Naive thymus-derived CD4-positive, alpha-beta T cell (primary cell): ENCODE results near the gene AADACL4. TPM values are rescaled to one million over a fixed set of nuclear protein-coding genes. Genes with fewer than 3 reads are reported as not detected.
"Not testable (repeated sequence)": the region's sequence is repeated elsewhere in the genome, so short reads cannot be mapped to it uniquely, and the experiment has no call there.

Experiments
- ATAC-seq: fragments of 150-1000 bp; cut with Tn5 transposase; 2 replicates; pipeline ENCODE4 v1.10.0; 2021; ENCODE audit warnings: mild to moderate bottlenecking, moderate library complexity
- CTCF ChIA-PET: fragments of 350-600 bp; sonication (Branson Sonifier 250); formaldehyde crosslinking; loops from one replicate; lab custom pipeline; 2021; ENCODE audit warnings: antibody characterized with exemption; lab: Charles Lee
- POLR2A ChIA-PET: fragments of 350-600 bp; sonication (Branson Sonifier 250); formaldehyde crosslinking; loops from one replicate; lab custom pipeline; 2021; ENCODE audit warnings: antibody characterized with exemption, inconsistent platforms; lab: Charles Lee
- DNase-seq, 9 donors: peaks; one replicate each; pipeline versions ENCODE4 v3.0.0 to v3.0.0-alpha.2; 2020 to 2022; ENCODE audit warnings: mixed read lengths in 1 of 9
- H3K27ac ChIP-seq: one replicate; pipeline ENCODE4 v1.7.0; 2013; ENCODE audit warnings: mild to moderate bottlenecking, low read depth, low read length, moderate library complexity
- H3K27me3 ChIP-seq, 2 donors: one replicate each; pipeline ENCODE4 v1.7.0; 2013; ENCODE audit warnings: low read length in 2 of 2, mild to moderate bottlenecking in 2 of 2, moderate library complexity in 2 of 2; ENCODE audit not compliant: control insufficient read depth in 2 of 2, insufficient read depth in 2 of 2
- H3K36me3 ChIP-seq, 3 experiments: 1 replicate in 2 of 3; 2 replicates in 1 of 3; pipeline ENCODE4 v1.7.0; 2013; ENCODE audit warnings: low read length in 3 of 3, mild to moderate bottlenecking in 3 of 3, moderate library complexity in 1 of 3; ENCODE audit not compliant: insufficient read depth in 3 of 3, control insufficient read depth in 2 of 3
- H3K4me1 ChIP-seq, 2 donors: one replicate each; pipeline ENCODE4 v1.7.0; 2013; ENCODE audit warnings: low read length in 2 of 2, mild to moderate bottlenecking in 2 of 2, moderate library complexity in 1 of 2; ENCODE audit not compliant: control insufficient read depth in 2 of 2, insufficient read depth in 2 of 2
- H3K4me3 ChIP-seq: 2 replicates; pipeline ENCODE4 v1.7.0; 2013; ENCODE audit warnings: mild to moderate bottlenecking, low read length
- H3K9me3 ChIP-seq, 3 experiments: 1 replicate in 2 of 3; 2 replicates in 1 of 3; pipeline ENCODE4 v1.7.0; 2013; ENCODE audit warnings: low read length in 3 of 3; ENCODE audit not compliant: control insufficient read depth in 2 of 3
- H3K27ac Mint-ChIP-seq, 9 donors: one replicate each; pipeline ENCODE4 v1.8.0; 2020 to 2022; ENCODE audit warnings: mixed read lengths in 9 of 9, mild to moderate bottlenecking in 8 of 9, moderate library complexity in 5 of 9, inconsistent platforms in 2 of 9
- H3K27me3 Mint-ChIP-seq, 5 donors: one replicate each; pipeline ENCODE4 v1.8.0; 2021 to 2022; ENCODE audit warnings: mixed read lengths in 5 of 5, mild to moderate bottlenecking in 1 of 5
- H3K36me3 Mint-ChIP-seq, 5 donors: one replicate each; pipeline ENCODE4 v1.8.0; 2020 to 2022; ENCODE audit warnings: mixed read lengths in 5 of 5, mild to moderate bottlenecking in 3 of 5, inconsistent platforms in 1 of 5
- H3K4me1 Mint-ChIP-seq, 7 donors: one replicate each; pipeline ENCODE4 v1.8.0; 2020 to 2022; ENCODE audit warnings: mixed read lengths in 7 of 7, mild to moderate bottlenecking in 3 of 7, inconsistent platforms in 1 of 7
- H3K4me3 Mint-ChIP-seq, 10 donors: one replicate each; pipeline ENCODE4 v1.8.0; 2020 to 2022; ENCODE audit warnings: mild to moderate bottlenecking in 10 of 10, mixed read lengths in 10 of 10, moderate library complexity in 6 of 10, inconsistent platforms in 2 of 10
- H3K9me3 Mint-ChIP-seq, 11 donors: one replicate each; pipeline ENCODE4 v1.8.0; 2020 to 2022; ENCODE audit warnings: mixed read lengths in 11 of 11, mild to moderate bottlenecking in 4 of 11, inconsistent platforms in 1 of 11, moderate library complexity in 1 of 11
- intact Hi-C, 2 donors: fragments of 100-400 bp; cut with micrococcal nuclease; formaldehyde crosslinking; loops; one replicate each; pipeline ENCODE4 v1.15.1; 2023
- polyA plus RNA-seq, 2 donors: library from polyadenylated mRNA; unstranded; fragments of 300-500 nt; fragmentation: Illumina TruSeq; gene quantifications; one replicate each; pipeline ENCODE4 v1.2.3, GENCODE V29; 2021
- total RNA-seq, 6 experiments: library from RNA in 5 of 6; stranded (reverse) in 5 of 6; gene quantifications; 1 replicate in 5 of 6; 2 replicates in 1 of 6; pipeline ENCODE4 v1.2.3 and lab custom pipeline; 2021 to 2026

Gene AADACL4
- total and polyA plus RNA-seq, 7 experiments from 2014 or later: not detected

- CTCF ChIA-PET: no interaction called here
- Mint-ChIP-seq H3K4me1 (peaks cover 0 to 2% (median 0%) of the 10 kb centered on the region in 7 donors), H3K4me3 (no peak overlapping the region), H3K27me3 (peaks cover 0 to 4% (median 0%) of the 10 kb centered on the region in 5 donors), H3K36me3 (peaks cover 0 to 8% (median 0%) of the 10 kb centered on the region in 5 donors), H3K9me3 (peaks cover 0 to 41% (median 24%) of the 10 kb centered on the region in 11 donors), H3K27ac (no peak overlapping the region)
- DNase-seq (no peak), ATAC-seq (no peak)
- Histone ChIP-seq H3K9me3 (peaks cover 0 to 24% (median 0%) of the 10 kb centered on the region in 3 experiments), H3K4me3 (no peak overlapping the region), H3K4me1 (no peaks in the 10 kb centered on the region), H3K27me3 (no peaks in the 10 kb centered on the region), H3K36me3 (no peaks in the 10 kb centered on the region), H3K27ac (no peak overlapping the region)
- intact Hi-C loops: no loop called here
- POLR2A ChIA-PET: interaction anchor here (0.6 kb wide), 1 partner anchor 578 kb away, joined by 3 read pairs; the partner anchor contains the start of gene TNFRSF8
These were observed 3.0 kb upstream of the AADACL4 start for GRCh38 chr1:12640958-12641272.

GRCh38 chr1:12643079-12643478 is 806 bp upstream of the AADACL4 start:
- Histone ChIP-seq H3K4me1 (no peaks in the 10 kb centered on the region), H3K9me3 (peaks cover 0 to 24% (median 0%) of the 10 kb centered on the region in 3 experiments), H3K27ac (no peak overlapping the region), H3K36me3 (no peaks in the 10 kb centered on the region), H3K4me3 (no peak overlapping the region), H3K27me3 (no peaks in the 10 kb centered on the region)
- POLR2A ChIA-PET: no interaction called here
- Mint-ChIP-seq H3K27me3 (peaks cover 0 to 8% (median 3%) of the 10 kb centered on the region in 5 donors), H3K27ac (no peak overlapping the region), H3K4me3 (no peak overlapping the region), H3K9me3 (peaks cover 0 to 41% (median 23%) of the 10 kb centered on the region in 11 donors), H3K4me1 (peaks cover 0 to 2% (median 0%) of the 10 kb centered on the region in 7 donors), H3K36me3 (peaks cover 0 to 8% (median 0%) of the 10 kb centered on the region in 5 donors)
- CTCF ChIA-PET: no interaction called here
- intact Hi-C loops: no loop called here
- DNase-seq (no peak), ATAC-seq (no peak)

DNA sequence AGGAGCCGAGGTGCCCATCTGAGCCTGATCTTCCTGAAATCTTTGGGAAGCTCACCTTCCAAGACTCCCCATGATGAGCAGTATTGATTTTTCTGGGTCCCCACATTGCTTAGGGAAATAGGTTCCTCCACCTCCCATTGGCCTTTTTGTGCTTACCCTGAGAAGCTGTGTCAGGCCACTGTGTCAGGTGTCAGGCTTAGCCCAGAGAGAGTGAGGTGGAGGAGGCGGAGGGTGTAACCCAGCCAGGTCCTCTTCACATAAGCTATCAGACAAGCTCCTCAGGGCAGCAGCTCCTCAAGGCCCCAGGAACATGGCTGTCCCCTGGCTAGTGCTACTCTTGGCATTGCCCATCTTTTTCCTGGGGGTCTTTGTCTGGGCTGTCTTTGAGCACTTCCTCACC is 352 bp downstream of the AADACL4 start:
- intact Hi-C loops: no loop called here
- H3K36me3 ChIP-seq: no peaks in the 10 kb centered on the region
- ATAC-seq (no peak), DNase-seq (no peak)
- peaks cover 0 to 12% (median 7%) of the 10 kb centered on the region in 5 donors for H3K27me3 Mint-ChIP-seq
- H3K4me1 ChIP-seq: no peaks in the 10 kb centered on the region
- peaks cover 0 to 19% (median 0%) of the 10 kb centered on the region in 3 experiments for H3K9me3 ChIP-seq
- H3K4me3 Mint-ChIP-seq: no peak overlapping the region
- ChIA-PET POLR2A (no interaction called here), CTCF (interaction anchor here (0.5 kb wide), 1 partner anchor 318 kb away, joined by 8 read pairs; no protein-coding TSS in a partner anchor)
- no peak overlapping the region for H3K27ac Mint-ChIP-seq
- H3K4me1 Mint-ChIP-seq: peaks cover 0 to 4% (median 0%) of the 10 kb centered on the region in 7 donors
- H3K27ac ChIP-seq: no peak overlapping the region
- H3K9me3 Mint-ChIP-seq: peaks cover 0 to 34% (median 23%) of the 10 kb centered on the region in 11 donors
- no peaks in the 10 kb centered on the region for H3K27me3 ChIP-seq
- H3K4me3 ChIP-seq: no peak overlapping the region
- peaks cover 0 to 8% (median 0%) of the 10 kb centered on the region in 5 donors for H3K36me3 Mint-ChIP-seq

DNA sequence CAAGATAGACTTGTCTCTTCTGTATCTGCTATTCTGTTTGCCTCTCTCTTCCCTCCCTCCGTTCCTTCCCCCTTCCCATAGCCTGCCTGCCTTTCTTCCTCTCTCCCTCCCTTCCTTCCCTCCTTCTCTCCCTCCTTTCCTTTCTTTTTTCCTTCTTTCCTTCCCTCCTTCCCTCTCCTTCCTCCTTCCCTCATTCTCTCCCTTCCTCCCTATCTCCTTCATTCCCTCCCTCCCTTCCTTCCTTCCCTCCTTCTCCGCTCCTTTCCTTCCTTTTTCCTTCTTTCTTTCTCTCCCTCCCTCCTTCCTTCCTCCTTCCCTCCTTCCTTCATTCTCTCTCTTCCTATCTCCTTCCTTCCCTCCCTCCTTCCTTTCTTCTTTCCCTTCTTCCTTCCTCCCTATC is 944 bp downstream of the AADACL4 start:
- Mint-ChIP-seq H3K27me3 (peaks cover under 1 to 12% (median 9%) of the 10 kb centered on the region in 5 donors), H3K36me3 (peaks cover 0 to 8% (median 0%) of the 10 kb centered on the region in 5 donors), H3K27ac (no peak overlapping the region), H3K9me3 (peaks cover 0 to 28% (median 17%) of the 10 kb centered on the region in 11 donors), H3K4me1 (peaks cover 0 to 4% (median 0%) of the 10 kb centered on the region in 7 donors), H3K4me3 (no peak overlapping the region)
- DNase-seq (no peak), ATAC-seq (no peak)
- CTCF ChIA-PET: no interaction called here
- Histone ChIP-seq H3K27me3 (no peaks in the 10 kb centered on the region), H3K36me3 (no peaks in the 10 kb centered on the region), H3K9me3 (peaks cover 0 to 13% (median 0%) of the 10 kb centered on the region in 3 experiments), H3K27ac (no peak overlapping the region), H3K4me3 (no peak overlapping the region), H3K4me1 (no peaks in the 10 kb centered on the region)
- POLR2A ChIA-PET: no interaction called here
- intact Hi-C loops: no loop called here

DNA sequence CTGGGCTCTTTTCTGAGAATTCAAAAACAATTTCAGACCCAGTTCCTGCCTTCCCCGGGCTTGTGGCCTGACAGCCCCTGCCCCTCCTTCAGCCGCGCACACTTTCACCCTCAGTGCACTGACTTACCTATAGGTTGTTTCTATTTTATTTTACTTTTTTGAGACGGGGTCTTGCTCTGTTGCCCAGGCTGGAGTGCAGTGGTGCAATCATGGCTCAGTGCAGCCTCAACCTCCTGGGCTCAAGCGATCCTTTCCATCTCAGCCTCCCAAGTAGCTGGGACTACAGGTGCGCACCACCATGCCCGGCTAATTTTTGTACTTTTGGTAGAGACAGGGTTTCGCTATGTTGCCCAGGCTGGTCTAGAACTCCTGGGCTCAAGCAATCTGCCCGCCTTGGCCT is 1.5 kb downstream of the AADACL4 start:
- ATAC-seq, intact Hi-C loops, H3K27me3 ChIP-seq, H3K9me3 ChIP-seq, H3K4me1 ChIP-seq, H3K4me3 Mint-ChIP-seq, DNase-seq, H3K27ac Mint-ChIP-seq, H3K4me1 Mint-ChIP-seq, POLR2A ChIA-PET, CTCF ChIA-PET, H3K27ac ChIP-seq, H3K4me3 ChIP-seq, H3K36me3 Mint-ChIP-seq, H3K36me3 ChIP-seq: not testable (repeated sequence)
- peaks cover 0 to 22% (median 11%) of the 10 kb centered on the region in 11 donors for H3K9me3 Mint-ChIP-seq
- peaks cover 4 to 13% (median 10%) of the 10 kb centered on the region in 5 donors for H3K27me3 Mint-ChIP-seq

DNA sequence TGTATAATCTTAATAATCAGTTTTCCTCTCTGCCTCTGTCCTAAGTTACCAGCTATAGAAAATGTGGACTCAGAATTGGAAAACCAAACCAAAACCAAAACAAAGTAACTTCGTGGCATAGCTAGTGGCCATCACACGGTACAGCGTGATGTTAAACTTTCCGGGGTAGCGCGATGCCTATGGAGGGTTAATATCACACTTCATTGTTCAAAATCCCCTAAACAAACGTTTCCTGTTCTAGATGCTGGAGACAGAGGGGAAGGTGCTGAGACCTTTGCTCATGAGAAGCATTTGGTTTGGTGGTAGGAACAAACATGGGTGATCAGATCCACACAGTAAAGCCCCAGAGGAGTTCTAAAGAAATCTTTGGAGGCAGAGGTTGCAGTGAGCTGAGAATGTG is 4.9 kb downstream of the AADACL4 start:
- Histone ChIP-seq H3K36me3 (no peaks in the 10 kb centered on the region), H3K9me3 (no peaks in the 10 kb centered on the region), H3K27me3 (no peaks in the 10 kb centered on the region), H3K4me3 (no peak overlapping the region), H3K4me1 (no peaks in the 10 kb centered on the region), H3K27ac (no peak overlapping the region)
- no peaks in the 10 kb centered on the region for H3K36me3 Mint-ChIP-seq
- ChIA-PET POLR2A (no interaction called here), CTCF (interaction anchor here (0.5 to 2.3 kb wide), 2 partner anchors 9 to 357 kb away, joined by 3 to 15 read pairs; no protein-coding TSS in a partner anchor)
- no peak overlapping the region for H3K27ac Mint-ChIP-seq
- intact Hi-C loops: no loop called here
- H3K4me1 Mint-ChIP-seq: peaks cover 0 to 4% (median 0%) of the 10 kb centered on the region in 7 donors
- no peak overlapping the region for H3K4me3 Mint-ChIP-seq
- H3K27me3 Mint-ChIP-seq: peaks cover 4 to 19% (median 15%) of the 10 kb centered on the region in 5 donors
- DNase-seq (no peak), ATAC-seq (no peak)
- H3K9me3 Mint-ChIP-seq: peaks cover 0 to 3% (median 0%) of the 10 kb centered on the region in 11 donors

DNA sequence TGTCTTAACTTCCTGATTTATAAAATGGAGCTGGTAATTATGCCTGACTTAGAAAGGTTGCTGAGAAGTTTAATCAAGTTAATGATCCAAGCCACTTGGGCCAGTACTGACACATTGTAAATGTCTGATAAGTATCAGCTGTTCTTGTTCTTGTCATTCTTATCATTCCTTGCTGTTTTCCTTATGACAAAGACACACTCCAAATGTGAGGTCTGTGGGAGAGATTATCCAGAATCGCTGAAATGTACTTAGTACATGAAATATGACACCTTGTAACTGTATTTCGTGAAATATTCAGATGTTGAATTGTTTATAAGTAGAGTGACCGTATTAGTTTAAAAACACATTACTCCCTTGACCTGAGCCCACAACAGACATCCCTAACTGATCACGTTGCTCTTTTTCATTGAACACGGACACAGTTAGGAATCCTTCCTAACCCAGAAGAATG is 6.1 kb downstream of the AADACL4 start:
- Mint-ChIP-seq H3K9me3 (peaks cover 0 to 3% (median 0%) of the 10 kb centered on the region in 11 donors), H3K27me3 (peaks cover 4 to 16% (median 15%) of the 10 kb centered on the region in 5 donors), H3K36me3 (no peaks in the 10 kb centered on the region), H3K27ac (no peak overlapping the region), H3K4me1 (peaks cover 0 to 4% (median 0%) of the 10 kb centered on the region in 7 donors), H3K4me3 (no peak overlapping the region)
- H3K36me3 ChIP-seq: no peaks in the 10 kb centered on the region
- no peaks in the 10 kb centered on the region for H3K9me3 ChIP-seq
- H3K27ac ChIP-seq: no peak overlapping the region
- no peak overlapping the region for H3K4me3 ChIP-seq
- CTCF ChIA-PET: interaction anchor here (2.3 kb wide), 1 partner anchor 8 kb away, joined by 15 read pairs; no protein-coding TSS in a partner anchor
- DNase-seq: no peak
- intact Hi-C loops: no loop called here
- H3K27me3 ChIP-seq: no peaks in the 10 kb centered on the region
- POLR2A ChIA-PET: no interaction called here
- H3K4me1 ChIP-seq: no peaks in the 10 kb centered on the region
- no peak for ATAC-seq
